Naive thymus-derived CD8-positive, alpha-beta T cell (primary cell): ENCODE data around the gene IGSF10. TPM values are rescaled to one million over a fixed set of nuclear protein-coding genes. Genes with fewer than 3 reads are reported as not detected.

Source experiments
- ATAC-seq, 2 donors: fragments of 150-1000 bp; cut with Tn5 transposase in 1 of 2; sonication (Bioruptor Pico), chemical (Tn5 transposase) in 1 of 2; 1 replicate in 1 of 2; 2 replicates in 1 of 2; pipeline ENCODE4 v1.10.0; 2021; ENCODE audit warnings: mild to moderate bottlenecking in 2 of 2, moderate library complexity in 2 of 2
- POLR2A ChIA-PET: fragments of 350-600 bp; sonication (Branson Sonifier 250); formaldehyde crosslinking; loops from one replicate; lab custom pipeline; 2021; ENCODE audit warnings: antibody characterized with exemption; lab: Charles Lee
- DNase-seq, 10 donors: peaks; one replicate each; pipeline versions ENCODE4 v3.0.0 to v3.0.0-alpha.2; 2020 to 2022
- H3K27ac Mint-ChIP-seq, 10 donors: one replicate each; pipeline ENCODE4 v1.8.0; 2020 to 2022; ENCODE audit warnings: mild to moderate bottlenecking in 10 of 10, mixed read lengths in 10 of 10, moderate library complexity in 4 of 10, inconsistent platforms in 1 of 10
- H3K27me3 Mint-ChIP-seq, 5 donors: one replicate each; pipeline ENCODE4 v1.8.0; 2021 to 2022; ENCODE audit warnings: mixed read lengths in 5 of 5
- H3K36me3 Mint-ChIP-seq, 3 donors: one replicate each; pipeline ENCODE4 v1.8.0; 2020 to 2022; ENCODE audit warnings: mixed read lengths in 3 of 3, mild to moderate bottlenecking in 2 of 3, inconsistent platforms in 1 of 3
- H3K4me1 Mint-ChIP-seq, 4 donors: one replicate each; pipeline ENCODE4 v1.8.0; 2021 to 2022; ENCODE audit warnings: mixed read lengths in 4 of 4
- H3K4me3 Mint-ChIP-seq, 10 donors: one replicate each; pipeline ENCODE4 v1.8.0; 2020 to 2022; ENCODE audit warnings: mild to moderate bottlenecking in 10 of 10, mixed read lengths in 10 of 10, moderate library complexity in 6 of 10, inconsistent platforms in 1 of 10
- H3K9me3 Mint-ChIP-seq, 9 donors: one replicate each; pipeline ENCODE4 v1.8.0; 2020 to 2022; ENCODE audit warnings: mixed read lengths in 9 of 9, mild to moderate bottlenecking in 3 of 9, inconsistent platforms in 1 of 9, moderate library complexity in 1 of 9
- polyA plus RNA-seq, 3 donors: library from polyadenylated mRNA; unstranded; fragments of 300-500 nt; fragmentation: Illumina TruSeq; gene quantifications; one replicate each; pipeline ENCODE4 v1.2.3, GENCODE V29; 2021
- total RNA-seq, 8 experiments: library from RNA in 2 of 8; stranded (reverse) in 2 of 8; gene quantifications; one replicate each; pipeline ENCODE4 v1.2.3 and lab custom pipeline; 2021 to 2026

IGSF10 gene
- total and polyA plus RNA-seq, 5 experiments from 2014 or later: not detected

DNA sequence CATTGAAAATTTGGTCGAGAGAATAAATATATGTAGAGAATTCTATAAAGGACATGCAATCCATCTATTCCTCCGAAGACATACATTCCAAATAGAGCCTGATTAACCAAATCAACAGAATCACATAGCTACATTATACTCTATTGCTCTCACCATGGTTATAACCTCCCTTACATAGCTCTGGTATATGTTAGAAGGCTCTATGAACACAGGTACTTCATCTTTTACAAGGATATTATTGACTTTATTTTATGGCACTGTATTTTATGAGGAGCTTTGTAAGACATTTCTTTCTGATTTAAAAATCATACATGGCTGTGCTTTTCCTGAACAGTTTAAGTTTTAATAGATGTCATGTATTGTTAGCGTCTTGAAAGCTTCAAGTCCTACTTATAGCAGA, 4.8 kb downstream of the IGSF10 start:
- Mint-ChIP-seq H3K4me1 (peaks cover 0 to 4% (median 1%) of the 10 kb centered on the region in 4 donors), H3K4me3 (no peak overlapping the region), H3K27me3 (peaks cover 0 to 20% (median 6%) of the 10 kb centered on the region in 5 donors), H3K27ac (no peak overlapping the region), H3K9me3 (no peaks in the 10 kb centered on the region), H3K36me3 (no peaks in the 10 kb centered on the region)
- POLR2A ChIA-PET: no interaction called here
- ATAC-seq (no peak), DNase-seq (no peak)

DNA sequence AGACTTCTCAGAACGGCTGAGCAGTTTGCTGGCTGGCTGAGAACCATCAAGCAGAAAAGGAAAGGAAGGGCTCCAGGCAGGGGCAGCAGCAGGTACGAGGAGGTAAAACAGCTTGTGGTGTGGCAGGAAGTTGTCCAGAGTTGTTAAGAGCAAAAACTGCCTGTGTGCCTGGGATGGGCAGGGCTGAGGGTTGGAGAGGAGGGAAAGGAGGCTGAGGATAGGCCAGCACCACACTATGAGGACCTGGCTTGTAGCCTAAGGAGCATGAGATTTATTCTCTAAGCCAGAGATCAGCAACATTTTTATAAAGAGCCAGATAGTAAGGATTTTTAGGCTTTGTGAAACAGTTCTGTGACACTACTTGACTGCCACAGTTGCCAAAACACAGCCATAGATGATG, 8.0 kb downstream of the IGSF10 start:
- Mint-ChIP-seq H3K27ac (no peak overlapping the region), H3K4me1 (no peaks in the 10 kb centered on the region), H3K9me3 (no peaks in the 10 kb centered on the region), H3K4me3 (no peak overlapping the region), H3K27me3 (peaks cover 0 to 9% (median 5%) of the 10 kb centered on the region in 5 donors), H3K36me3 (no peaks in the 10 kb centered on the region)
- POLR2A ChIA-PET: no interaction called here
- DNase-seq (no peak), ATAC-seq (no peak)

DNA sequence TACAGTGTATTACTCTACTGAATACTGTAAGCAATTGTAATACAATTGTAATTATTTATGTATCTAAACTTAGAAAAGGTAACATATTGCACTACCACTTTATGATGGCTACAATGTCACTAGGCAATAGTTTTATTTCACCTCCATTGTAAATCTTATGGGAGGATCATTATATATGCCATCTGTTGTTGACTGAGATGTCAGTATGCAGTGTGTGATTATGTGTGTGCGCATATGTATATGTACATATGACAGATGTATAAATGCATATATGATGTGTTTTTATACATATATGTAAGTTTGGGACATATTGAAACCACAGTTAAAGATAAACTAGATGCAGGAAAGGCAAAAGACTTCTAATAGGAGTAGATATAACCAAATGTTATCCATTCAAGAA, 8.5 kb downstream of the IGSF10 start:
- Mint-ChIP-seq H3K27me3 (peaks cover 0 to 12% (median 5%) of the 10 kb centered on the region in 5 donors), H3K4me3 (no peak overlapping the region), H3K9me3 (no peaks in the 10 kb centered on the region), H3K27ac (no peak overlapping the region), H3K36me3 (no peaks in the 10 kb centered on the region), H3K4me1 (no peaks in the 10 kb centered on the region)
- no peak for DNase-seq
- POLR2A ChIA-PET: no interaction called here
- no peak for ATAC-seq

DNA sequence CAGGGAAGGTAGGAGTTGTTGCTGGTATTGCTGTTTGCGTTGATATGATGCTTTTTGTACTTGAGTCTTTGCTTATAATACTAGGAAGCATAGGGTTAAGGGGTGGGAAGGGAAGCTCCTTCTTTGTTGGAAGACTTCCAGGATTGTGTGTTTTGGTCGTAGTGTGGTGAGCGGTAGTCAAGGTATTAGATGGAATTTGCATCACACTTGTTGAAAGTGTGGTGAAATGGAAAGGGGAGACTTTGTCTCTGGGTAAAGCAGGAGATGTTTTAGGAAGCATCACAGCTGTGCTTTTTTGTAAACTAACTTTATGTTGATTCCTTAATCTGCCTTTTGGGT, 14.9 kb downstream of the IGSF10 start:
- H3K27ac Mint-ChIP-seq: no peak overlapping the region
- no peaks in the 10 kb centered on the region for H3K9me3 Mint-ChIP-seq
- ATAC-seq (no peak), DNase-seq (no peak)
- H3K36me3 Mint-ChIP-seq: no peaks in the 10 kb centered on the region
- POLR2A ChIA-PET: no interaction called here
- no peak overlapping the region for H3K4me3 Mint-ChIP-seq
- peaks cover 3 to 26% (median 7%) of the 10 kb centered on the region in 5 donors for H3K27me3 Mint-ChIP-seq
- H3K4me1 Mint-ChIP-seq: no peaks in the 10 kb centered on the region

DNA sequence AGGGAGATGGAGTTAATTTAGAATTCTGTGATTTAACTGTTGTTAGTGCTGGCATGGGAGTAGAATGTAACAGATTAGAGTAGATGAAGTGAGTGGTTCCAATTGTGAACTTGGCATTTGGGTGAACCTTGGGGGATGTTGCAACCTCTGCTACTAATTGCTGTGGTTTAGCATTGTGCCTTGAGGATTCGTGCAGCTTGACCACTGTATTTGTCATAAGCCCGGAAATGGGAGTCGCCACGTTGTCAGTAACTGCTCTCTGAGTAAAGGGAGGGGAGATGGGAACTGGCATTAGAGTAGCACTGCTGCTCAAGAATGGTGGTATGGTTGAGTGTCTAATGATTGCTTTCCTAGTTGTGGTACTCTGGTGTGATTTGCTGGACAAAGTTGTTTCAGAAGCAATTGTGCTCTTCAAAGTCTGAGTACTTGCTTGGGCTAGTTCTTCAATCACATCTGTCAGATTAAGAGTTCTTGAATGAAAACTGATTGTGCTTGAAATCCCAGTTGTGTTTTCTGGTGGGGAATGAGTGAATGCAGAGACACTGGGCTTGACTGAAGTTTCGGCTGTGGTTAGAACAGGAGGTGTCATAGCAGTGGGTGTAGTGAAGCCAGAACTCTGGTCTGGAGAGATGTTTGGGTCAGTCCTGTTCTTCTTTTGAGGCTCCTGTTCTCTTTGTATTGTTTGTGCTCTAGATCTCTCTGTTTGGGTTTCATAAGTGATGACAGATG, 15.4 kb downstream of the IGSF10 start:
- H3K4me3 Mint-ChIP-seq: no peak overlapping the region
- ATAC-seq: no peak
- peaks cover 3 to 26% (median 7%) of the 10 kb centered on the region in 5 donors for H3K27me3 Mint-ChIP-seq
- no peak for DNase-seq
- H3K9me3 Mint-ChIP-seq: no peaks in the 10 kb centered on the region
- no peaks in the 10 kb centered on the region for H3K36me3 Mint-ChIP-seq
- H3K27ac Mint-ChIP-seq: no peak overlapping the region
- POLR2A ChIA-PET: no interaction called here
- no peaks in the 10 kb centered on the region for H3K4me1 Mint-ChIP-seq

DNA sequence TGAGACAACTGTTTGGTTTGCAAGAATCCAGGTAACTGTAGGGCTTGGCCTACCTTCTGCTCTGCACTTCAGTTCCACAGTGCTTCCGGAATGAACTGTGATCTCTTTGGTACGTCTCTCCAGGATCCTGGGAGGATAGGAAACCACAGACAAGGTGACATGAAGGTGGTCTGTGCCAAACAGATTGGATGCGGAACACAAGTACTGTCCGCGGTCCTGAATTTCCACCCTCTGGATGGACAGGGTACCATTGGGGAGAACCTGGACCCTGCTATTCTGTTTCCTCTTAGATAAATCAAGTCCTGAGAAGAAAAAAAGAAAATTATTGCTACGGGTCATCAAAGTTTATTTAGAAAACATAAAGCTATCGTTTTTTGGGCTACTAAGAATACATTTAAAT, 17.3 kb downstream of the IGSF10 start:
- DNase-seq (no peak), ATAC-seq (no peak)
- Mint-ChIP-seq H3K4me3 (no peak overlapping the region), H3K27ac (no peak overlapping the region), H3K27me3 (peaks cover 2 to 20% (median 10%) of the 10 kb centered on the region in 5 donors), H3K4me1 (no peaks in the 10 kb centered on the region), H3K36me3 (no peaks in the 10 kb centered on the region), H3K9me3 (no peaks in the 10 kb centered on the region)
- POLR2A ChIA-PET: no interaction called here

DNA sequence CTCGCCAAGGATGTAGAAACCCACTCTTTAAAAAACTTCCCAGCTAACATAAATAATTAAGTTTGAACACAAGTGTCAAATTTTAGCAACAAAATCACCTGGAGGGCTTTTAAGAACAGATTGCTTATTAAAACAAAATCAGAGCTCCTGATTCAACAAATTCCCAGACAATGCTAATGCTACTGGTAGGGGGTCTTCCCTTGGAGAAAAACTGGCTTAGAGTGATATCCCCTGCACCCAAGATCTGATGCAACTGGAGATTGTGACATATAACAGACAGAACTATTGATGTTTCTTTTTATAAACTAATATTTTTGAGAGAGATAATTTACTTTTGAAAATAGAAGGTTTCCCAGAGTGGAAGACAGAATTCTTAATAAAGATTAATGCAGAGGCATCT, 19.9 kb downstream of the IGSF10 start:
- Mint-ChIP-seq H3K4me1 (no peaks in the 10 kb centered on the region), H3K27ac (no peak overlapping the region), H3K27me3 (peaks cover 0 to 6% (median 1%) of the 10 kb centered on the region in 5 donors), H3K9me3 (no peaks in the 10 kb centered on the region), H3K4me3 (no peak overlapping the region), H3K36me3 (no peaks in the 10 kb centered on the region)
- DNase-seq: no peak
- POLR2A ChIA-PET: no interaction called here
- ATAC-seq: no peak

DNA sequence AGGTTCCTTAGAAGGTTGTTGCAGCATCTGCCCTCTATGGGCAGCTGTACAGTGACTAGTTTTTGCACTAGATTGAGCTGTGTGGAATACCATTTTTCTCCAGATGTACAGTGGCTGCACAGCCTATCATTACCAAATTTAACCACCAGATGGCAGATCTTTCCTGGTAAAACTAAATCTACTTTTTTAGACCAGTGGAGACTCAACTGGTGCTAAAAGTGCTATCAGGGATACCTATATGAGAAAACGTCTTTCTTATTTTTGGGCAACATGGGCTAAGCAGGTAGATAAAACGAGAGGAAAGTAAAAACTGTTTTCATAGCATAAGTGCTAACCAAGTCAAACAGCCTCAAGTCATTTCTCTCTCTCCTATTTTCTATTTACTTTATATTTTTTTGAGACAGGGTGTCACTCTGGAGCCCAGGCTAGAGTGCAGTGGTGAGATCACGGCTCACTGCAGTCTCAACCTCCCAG, 21.2 kb downstream of the IGSF10 start:
- no peak overlapping the region for H3K4me3 Mint-ChIP-seq
- H3K27me3 Mint-ChIP-seq: peaks cover 0 to 3% (median 0%) of the 10 kb centered on the region in 5 donors
- DNase-seq: peak in 5 of 10 donors; percentile 6 to 33 (median 23)
- H3K9me3 Mint-ChIP-seq: no peaks in the 10 kb centered on the region
- ATAC-seq: peak in 1 of 2 donors; percentile 29
- POLR2A ChIA-PET: no interaction called here
- no peaks in the 10 kb centered on the region for H3K36me3 Mint-ChIP-seq
- H3K4me1 Mint-ChIP-seq: no peaks in the 10 kb centered on the region
- no peak overlapping the region for H3K27ac Mint-ChIP-seq

DNA sequence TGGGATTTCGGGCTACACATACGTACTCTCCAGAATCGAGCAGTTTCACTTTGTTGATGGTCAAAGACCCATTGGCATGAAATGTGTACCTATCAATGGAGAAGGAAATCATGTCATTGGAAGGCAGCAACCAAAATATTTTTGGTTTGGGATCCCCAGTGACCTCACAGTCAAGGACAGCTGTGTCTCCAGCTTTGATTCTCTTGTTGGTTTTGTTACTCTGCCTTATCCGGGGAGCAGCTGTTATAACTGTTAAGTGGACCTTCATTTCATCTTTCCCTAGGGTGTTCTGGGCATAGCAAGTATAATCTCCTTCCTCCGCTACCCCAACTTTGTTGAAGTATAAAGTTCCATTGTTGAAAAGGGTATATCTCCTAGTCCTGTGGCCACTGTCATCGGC, 23.0 kb downstream of the IGSF10 start:
- no peak for ATAC-seq
- Mint-ChIP-seq H3K36me3 (no peaks in the 10 kb centered on the region), H3K27ac (no peak overlapping the region), H3K9me3 (no peaks in the 10 kb centered on the region), H3K4me1 (no peaks in the 10 kb centered on the region), H3K27me3 (peaks cover 0 to 3% (median 0%) of the 10 kb centered on the region in 5 donors), H3K4me3 (no peak overlapping the region)
- POLR2A ChIA-PET: no interaction called here
- DNase-seq: no peak

DNA sequence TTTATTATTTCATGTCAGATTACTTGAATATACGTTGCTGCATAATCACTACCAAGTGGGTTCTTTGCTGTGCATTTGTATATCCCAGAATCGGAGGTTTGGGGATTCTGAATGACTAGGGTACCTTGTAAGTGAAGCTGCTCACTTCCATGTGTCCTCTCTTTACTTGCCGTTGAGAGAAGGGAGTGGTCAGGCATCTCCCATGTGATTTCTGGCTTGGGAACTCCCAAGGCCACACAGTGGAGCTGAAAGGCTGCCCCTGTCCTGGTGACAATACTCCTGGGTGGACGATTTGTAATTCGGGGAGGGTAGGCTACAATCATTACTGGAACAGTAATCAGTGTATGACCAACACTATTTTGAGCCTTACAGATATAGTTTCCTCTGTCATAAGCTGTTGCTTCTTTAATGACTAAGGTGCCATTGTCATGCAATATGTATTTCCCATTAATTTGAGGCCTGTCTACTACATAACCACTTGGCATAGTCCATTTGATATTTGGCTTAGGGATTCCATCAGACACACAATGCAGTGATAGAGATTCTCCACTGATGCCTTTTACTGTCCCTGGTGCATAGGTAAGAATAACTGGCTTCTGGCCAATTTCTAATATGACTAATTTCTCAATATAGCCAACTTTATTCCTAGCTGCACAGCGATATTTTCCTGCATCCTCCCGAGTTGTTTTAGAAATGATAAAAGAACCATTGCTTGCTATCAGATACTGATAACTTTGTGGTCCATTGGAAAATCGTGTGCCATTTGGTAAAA, 24.0 kb downstream of the IGSF10 start:
- no peak overlapping the region for H3K4me3 Mint-ChIP-seq
- DNase-seq (no peak), ATAC-seq (no peak)
- no peak overlapping the region for H3K27ac Mint-ChIP-seq
- no peaks in the 10 kb centered on the region for H3K9me3 Mint-ChIP-seq
- POLR2A ChIA-PET: no interaction called here
- no peaks in the 10 kb centered on the region for H3K4me1 Mint-ChIP-seq
- H3K27me3 Mint-ChIP-seq: peaks cover 0 to 3% (median 0%) of the 10 kb centered on the region in 5 donors
- H3K36me3 Mint-ChIP-seq: no peaks in the 10 kb centered on the region

DNA sequence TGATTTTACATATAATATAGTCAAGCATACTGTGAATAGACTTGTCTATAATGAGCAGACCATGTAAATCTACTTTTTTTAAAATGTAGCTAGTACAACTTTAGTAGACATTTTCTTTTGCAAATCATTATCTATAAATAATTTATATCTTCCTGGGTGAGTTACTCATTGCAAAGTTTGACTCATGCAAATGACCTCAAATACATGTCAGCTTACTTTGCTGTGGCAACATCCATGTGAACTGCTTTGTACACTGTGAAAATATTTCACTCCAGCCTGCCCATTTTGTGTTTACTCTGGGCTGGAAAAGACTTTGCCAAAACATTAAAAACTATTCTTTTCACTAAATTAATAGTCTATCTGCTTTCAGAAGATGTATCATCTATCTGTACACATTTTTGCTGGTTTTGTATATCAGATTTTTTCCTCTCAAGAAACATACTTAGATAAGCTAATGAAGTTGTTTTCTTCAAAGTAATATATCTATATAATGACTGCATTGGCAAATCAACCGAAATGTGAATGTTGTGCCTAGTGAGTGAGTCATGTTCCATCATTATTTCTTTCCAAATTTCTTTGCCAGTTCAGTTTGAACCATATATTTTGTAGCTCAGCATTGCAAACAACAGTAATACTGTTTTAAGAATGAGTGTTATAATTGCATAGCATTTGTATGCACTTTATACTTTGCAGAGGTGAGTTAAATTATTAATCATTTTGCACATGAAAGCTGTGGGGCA, 26.5 kb downstream of the IGSF10 start:
- Mint-ChIP-seq H3K27ac (no peak overlapping the region), H3K4me3 (no peak overlapping the region), H3K9me3 (peaks cover 0 to 5% (median 0%) of the 10 kb centered on the region in 9 donors), H3K36me3 (peaks cover 0 to 4% (median 0%) of the 10 kb centered on the region in 3 donors), H3K27me3 (peaks cover 0 to 3% (median 2%) of the 10 kb centered on the region in 5 donors), H3K4me1 (peaks cover 0 to 2% (median 0%) of the 10 kb centered on the region in 4 donors)
- ATAC-seq: no peak
- DNase-seq: no peak
- POLR2A ChIA-PET: no interaction called here

DNA sequence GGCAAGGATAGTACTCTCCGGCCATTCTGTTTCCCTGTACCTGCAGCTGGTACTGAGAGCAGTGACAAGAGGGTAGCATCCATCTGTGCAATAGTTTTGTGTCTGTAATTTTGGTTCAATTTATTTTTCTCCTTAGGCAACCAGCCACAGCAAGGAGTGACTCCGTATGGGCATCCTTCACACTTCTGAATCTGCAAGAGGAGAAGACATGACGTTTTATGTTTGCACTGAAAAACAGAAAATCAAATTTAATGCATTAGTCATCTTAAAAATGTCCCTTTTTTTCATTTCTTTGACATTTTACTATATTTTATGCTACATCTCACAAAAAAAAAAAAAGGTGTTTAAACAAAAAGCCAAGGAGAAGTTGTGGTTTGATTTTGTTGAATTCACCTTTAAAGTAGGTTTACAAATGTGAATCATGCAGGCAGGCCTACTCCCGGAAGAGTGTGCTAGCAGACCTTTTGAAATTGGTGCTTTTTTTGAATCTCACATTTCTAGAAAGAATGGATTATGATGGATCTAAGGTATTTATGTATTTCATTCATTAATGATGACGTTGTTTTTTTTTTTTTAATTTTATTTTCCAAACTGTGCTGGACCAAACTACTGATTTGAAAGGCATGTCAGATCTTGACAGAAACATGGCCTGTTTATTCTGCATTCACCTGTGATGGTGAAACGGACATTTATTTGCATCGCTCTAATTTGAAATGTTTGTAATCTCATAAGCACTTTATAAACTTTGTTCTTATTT, 28.1 kb downstream of the IGSF10 start:
- no peak overlapping the region for H3K4me3 Mint-ChIP-seq
- H3K27ac Mint-ChIP-seq: no peak overlapping the region
- POLR2A ChIA-PET: no interaction called here
- DNase-seq (no peak), ATAC-seq (no peak)
- H3K36me3 Mint-ChIP-seq: peaks cover 0 to 4% (median 0%) of the 10 kb centered on the region in 3 donors
- H3K9me3 Mint-ChIP-seq: peaks cover 0 to 5% (median 0%) of the 10 kb centered on the region in 9 donors
- peaks cover 0 to 3% (median 2%) of the 10 kb centered on the region in 5 donors for H3K27me3 Mint-ChIP-seq
- peaks cover 0 to 2% (median 0%) of the 10 kb centered on the region in 4 donors for H3K4me1 Mint-ChIP-seq
